HFFc6 (cell line): Measurements from ENCODE around the gene DRICH1. TPM values are rescaled to one million over a fixed set of nuclear protein-coding genes. Genes with fewer than 3 reads are reported as not detected.
"Not testable (repeated sequence)": the region's sequence is repeated elsewhere in the genome, so short reads cannot be mapped to it uniquely, and the experiment has no call there.

Source experiments
- DNase-seq: peaks from one replicate; pipeline ENCODE4 v3.0.0-alpha.2; 2018
- H3K27ac Mint-ChIP-seq: 2 replicates; pipeline ENCODE4 v1.8.0; 2020; ENCODE audit warnings: mild to moderate bottlenecking, mixed read lengths
- H3K27me3 Mint-ChIP-seq: 2 replicates; pipeline ENCODE4 v1.8.0; 2021; ENCODE audit warnings: mild to moderate bottlenecking, moderate library complexity, mixed read lengths; ENCODE audit not compliant: insufficient read depth
- H3K36me3 Mint-ChIP-seq: 2 replicates; pipeline ENCODE4 v1.8.0; 2021; ENCODE audit warnings: low read depth, mixed read lengths
- H3K4me1 Mint-ChIP-seq: 2 replicates; pipeline ENCODE4 v1.8.0; 2020; ENCODE audit warnings: low read depth, mixed read lengths
- H3K4me3 Mint-ChIP-seq: 2 replicates; pipeline ENCODE4 v1.8.0; 2020; ENCODE audit warnings: mild to moderate bottlenecking, moderate library complexity, mixed read lengths
- H3K9me3 Mint-ChIP-seq: 2 replicates; pipeline ENCODE4 v1.8.0; 2020; ENCODE audit warnings: mild to moderate bottlenecking, mixed read lengths
- long read RNA-seq: library from polyadenylated mRNA; unstranded; transcript quantifications from one replicate; pipeline ENCODE4 v2.0.0, GENCODE V29; 2019
- total RNA-seq, 6 experiments: library from RNA; stranded (reverse); fragmentation: NEBNext Ultra II Directional; extraction: Animal tissue kit (Norgen Biotek cat#: 25700); gene quantifications; 2 replicates in 1 of 6; 3 replicates in 5 of 6; pipeline ENCODE4 v1.2.3, GENCODE V29; 2021
- TF ChIP-seq, protein P1 (sequence below): fragments of 200-600 bp; sonication (generic); IDR thresholded peaks from 2 replicates; pipeline ENCODE4 v1.5.0; 2021; ENCODE audit warnings: antibody characterized with exemption, mild to moderate bottlenecking

The DRICH1 gene, protein sequence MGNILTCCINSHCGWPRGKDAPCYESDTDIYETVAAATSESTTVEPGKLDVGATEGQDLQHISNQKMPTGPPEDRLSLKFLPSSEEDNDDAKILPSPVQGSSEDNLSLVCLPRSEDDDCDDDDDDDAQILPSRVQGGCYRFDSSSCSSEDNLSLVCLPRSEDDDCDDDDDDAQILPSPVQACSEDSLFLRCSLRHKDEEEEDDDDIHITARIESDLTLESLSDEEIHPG
- total RNA-seq, result under 1 TPM in 3 of 6 experiments, not detected in 3; 0.14 to 0.25 (median 0.24) TPM
- long read RNA-seq, result 0 reads

DNA sequence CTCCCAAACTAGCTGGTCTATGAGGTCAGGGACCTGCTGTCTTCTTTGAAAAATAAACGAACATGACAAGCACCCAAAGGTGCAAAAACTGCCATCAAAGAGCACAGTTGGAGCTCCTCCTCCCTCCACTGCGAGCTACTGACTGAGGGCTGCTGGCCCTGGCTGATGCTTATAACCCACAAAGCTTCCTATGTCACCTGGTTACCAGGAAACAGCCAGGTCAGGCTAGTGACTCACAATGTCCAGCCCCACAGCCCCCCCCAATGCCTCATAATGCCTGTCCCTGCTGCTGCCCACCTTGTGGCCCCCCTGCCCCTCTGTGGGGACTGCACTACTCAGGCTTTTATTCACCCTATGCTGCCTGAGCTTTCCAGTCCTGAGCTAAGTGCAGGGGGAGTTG, at the start of gene DRICH1:
DRICH1 (minus strand) TSS at position 144 of the 400 bp plus-strand sequence. CDS start 298 bp downstream, outside the sequence.
- TF ChIP-seq, protein P1, sequence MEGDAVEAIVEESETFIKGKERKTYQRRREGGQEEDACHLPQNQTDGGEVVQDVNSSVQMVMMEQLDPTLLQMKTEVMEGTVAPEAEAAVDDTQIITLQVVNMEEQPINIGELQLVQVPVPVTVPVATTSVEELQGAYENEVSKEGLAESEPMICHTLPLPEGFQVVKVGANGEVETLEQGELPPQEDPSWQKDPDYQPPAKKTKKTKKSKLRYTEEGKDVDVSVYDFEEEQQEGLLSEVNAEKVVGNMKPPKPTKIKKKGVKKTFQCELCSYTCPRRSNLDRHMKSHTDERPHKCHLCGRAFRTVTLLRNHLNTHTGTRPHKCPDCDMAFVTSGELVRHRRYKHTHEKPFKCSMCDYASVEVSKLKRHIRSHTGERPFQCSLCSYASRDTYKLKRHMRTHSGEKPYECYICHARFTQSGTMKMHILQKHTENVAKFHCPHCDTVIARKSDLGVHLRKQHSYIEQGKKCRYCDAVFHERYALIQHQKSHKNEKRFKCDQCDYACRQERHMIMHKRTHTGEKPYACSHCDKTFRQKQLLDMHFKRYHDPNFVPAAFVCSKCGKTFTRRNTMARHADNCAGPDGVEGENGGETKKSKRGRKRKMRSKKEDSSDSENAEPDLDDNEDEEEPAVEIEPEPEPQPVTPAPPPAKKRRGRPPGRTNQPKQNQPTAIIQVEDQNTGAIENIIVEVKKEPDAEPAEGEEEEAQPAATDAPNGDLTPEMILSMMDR, result no peak

DNA sequence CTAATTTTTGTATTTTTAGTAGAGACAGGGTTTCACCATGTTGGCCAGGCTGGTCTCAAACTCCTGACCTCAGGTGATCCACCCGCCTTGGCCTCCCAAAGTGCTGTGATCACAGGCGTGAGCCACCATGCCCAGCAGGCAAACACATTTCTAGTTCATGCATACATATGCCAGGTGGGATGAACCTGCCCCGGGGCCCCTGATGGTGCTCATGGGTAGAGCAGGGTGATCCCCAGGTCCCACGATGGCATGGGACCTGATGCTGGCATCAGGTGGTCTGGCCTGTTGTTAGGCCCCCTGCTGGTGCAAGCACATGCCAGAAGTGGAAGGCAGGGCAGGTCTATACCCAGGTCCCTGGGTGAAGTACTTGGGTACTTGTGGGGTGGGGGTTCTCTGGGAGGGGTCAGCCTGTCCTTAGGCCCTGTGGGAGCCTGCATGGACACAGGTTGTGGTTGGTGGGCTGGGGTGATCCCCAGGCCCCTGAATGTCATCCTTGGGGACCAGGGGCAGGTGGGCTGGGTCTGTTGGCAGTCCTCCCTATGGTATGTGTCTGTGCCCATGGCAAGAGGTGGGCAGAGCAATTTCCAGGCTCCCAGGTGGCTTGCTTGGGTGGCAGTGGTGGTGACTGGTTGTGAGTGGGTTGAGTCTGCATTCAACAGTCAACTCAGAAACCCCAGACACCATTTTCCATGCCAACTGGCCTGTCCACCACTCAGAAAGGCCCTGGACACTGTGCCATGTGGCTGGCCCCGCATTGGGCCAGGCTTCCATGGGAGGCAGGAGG, 49.1 kb upstream of the DRICH1 start:
- Mint-ChIP-seq H3K4me3 (no peak overlapping the region), H3K36me3 (no peaks in the 10 kb centered on the region), H3K4me1 (peaks cover 8% of the 10 kb centered on the region), H3K27ac (no peak overlapping the region), H3K9me3 (no peaks in the 10 kb centered on the region), H3K27me3 (peaks cover 1% of the 10 kb centered on the region; the same call in 1 of the 2 replicates)
- DNase-seq, result no peak
- TF ChIP-seq, protein P1, result peak; percentile 35

More for the DNA sequence above, at the start of gene DRICH1:
- H3K27ac Mint-ChIP-seq, result no peak within 1 kb of the TSS
- no peak within 1 kb of the TSS for H3K4me3 Mint-ChIP-seq
- DNase-seq, result no peak
- H3K27me3 Mint-ChIP-seq, result peaks cover 5% of the 10 kb centered on the region; the same call in 1 of the 2 replicates
- H3K9me3 Mint-ChIP-seq, result no peaks in the 10 kb centered on the region
- H3K36me3 Mint-ChIP-seq, result no peaks in the 10 kb centered on the region
- H3K4me1 Mint-ChIP-seq, result peaks cover 5% of the 10 kb centered on the region

DNA sequence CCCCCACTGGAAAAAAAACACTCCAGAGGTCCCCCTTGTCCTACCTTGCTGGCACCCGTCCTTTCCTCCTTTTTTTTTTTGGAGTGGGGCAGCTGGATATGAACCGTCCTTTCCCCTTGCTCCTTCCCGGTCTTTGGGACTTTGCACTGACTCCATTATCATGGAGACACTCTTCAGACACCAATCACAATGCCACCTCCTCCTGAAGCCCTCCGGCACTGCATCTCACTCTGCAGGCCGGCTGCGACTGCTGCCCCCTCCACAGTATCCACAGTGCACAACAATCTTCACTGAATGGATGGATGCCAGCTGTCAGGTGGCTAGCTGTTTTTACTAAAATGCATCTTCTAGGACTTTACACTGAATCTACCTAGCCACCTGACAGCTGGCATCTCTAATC, 46.0 kb upstream of the DRICH1 start:
- TF ChIP-seq, protein P1, result no peak
- H3K4me3 Mint-ChIP-seq, result no peak overlapping the region
- H3K4me1 Mint-ChIP-seq, result no peaks in the 10 kb centered on the region
- DNase-seq, result no peak
- H3K27me3 Mint-ChIP-seq, result peaks cover 1% of the 10 kb centered on the region; the same call in 1 of the 2 replicates
- no peak overlapping the region for H3K27ac Mint-ChIP-seq
- no peaks in the 10 kb centered on the region for H3K36me3 Mint-ChIP-seq
- no peaks in the 10 kb centered on the region for H3K9me3 Mint-ChIP-seq

DNA sequence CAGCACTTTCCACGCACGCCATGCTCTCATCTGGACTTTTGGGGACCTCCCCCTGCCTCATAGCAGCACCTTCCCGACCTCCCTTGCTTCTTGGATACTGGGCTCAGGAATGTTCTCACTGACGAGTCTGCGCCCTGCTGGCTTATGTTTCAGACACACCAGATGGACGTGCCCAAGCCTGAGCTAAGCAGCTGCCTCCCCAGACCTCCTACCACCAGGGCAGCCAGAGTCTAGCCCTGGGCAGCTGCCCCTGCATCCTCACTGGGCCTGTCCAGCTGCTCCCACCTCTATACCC, 45.5 kb upstream of the DRICH1 start:
- H3K36me3 Mint-ChIP-seq, result no peaks in the 10 kb centered on the region
- DNase-seq, result no peak
- TF ChIP-seq, protein P1, result no peak
- no peak overlapping the region for H3K4me3 Mint-ChIP-seq
- H3K27me3 Mint-ChIP-seq, result peaks cover 1% of the 10 kb centered on the region; the same call in 1 of the 2 replicates
- H3K4me1 Mint-ChIP-seq, result no peaks in the 10 kb centered on the region
- H3K9me3 Mint-ChIP-seq, result no peaks in the 10 kb centered on the region
- no peak overlapping the region for H3K27ac Mint-ChIP-seq

DNA sequence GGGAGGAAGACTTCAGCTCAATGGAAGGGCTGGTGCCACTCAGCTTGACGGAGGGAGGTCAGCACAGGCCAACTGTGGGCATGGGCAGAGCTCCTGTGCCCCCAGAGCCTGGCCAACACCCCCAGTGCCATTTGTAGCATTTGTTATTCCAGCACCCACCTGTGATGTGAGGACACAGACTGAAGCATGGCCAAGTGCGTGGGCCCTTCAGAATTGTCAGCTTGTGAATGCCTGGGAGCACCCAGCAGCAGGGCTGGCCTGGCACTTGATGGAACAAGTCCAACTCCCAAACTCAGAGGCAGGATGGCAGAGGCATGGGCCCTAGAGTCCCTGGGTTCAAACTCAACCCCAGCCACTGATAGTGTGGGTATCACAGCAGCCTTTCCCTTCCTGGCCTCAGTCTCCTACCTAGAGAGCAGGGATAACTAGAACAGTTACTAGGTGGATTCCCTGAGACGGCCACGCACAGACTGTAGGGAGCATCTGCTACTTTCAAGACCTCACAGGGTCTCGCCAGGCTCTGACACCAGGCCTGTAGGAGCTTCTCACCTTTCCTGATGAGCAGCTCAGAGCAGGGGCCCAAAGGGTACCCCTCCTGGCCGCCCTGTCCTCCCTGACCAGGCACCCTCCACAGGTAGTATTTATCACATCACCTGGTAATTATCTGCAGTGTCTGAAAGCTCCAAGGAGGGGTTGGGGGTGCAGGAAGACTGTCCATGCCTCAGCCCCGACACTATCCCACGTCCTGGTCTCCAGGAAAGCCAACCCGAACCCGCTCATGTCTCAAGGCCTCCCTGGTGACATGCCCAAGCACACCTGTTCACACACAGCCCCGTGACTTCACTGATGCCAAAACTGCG, 45.0 kb upstream of the DRICH1 start:
- not testable (repeated sequence) for DNase-seq, H3K9me3 Mint-ChIP-seq, H3K36me3 Mint-ChIP-seq, H3K4me1 Mint-ChIP-seq, H3K4me3 Mint-ChIP-seq, H3K27me3 Mint-ChIP-seq, H3K27ac Mint-ChIP-seq
